Retinal pigment epithelial cell (primary cell): Measurements from ENCODE around the gene MRPL46.
"Not testable (repeated sequence)": the region's sequence is repeated elsewhere in the genome, so short reads cannot be mapped to it uniquely, and the experiment has no call there.

Source experiments
- DNase-seq: peaks from one replicate; pipeline ENCODE4 v3.0.0-alpha.2; 2010; ENCODE audit warnings: low read depth
- H3K4me3 ChIP-seq: 2 replicates; pipeline ENCODE4 v1.5.1; 2011; ENCODE audit warnings: mild to moderate bottlenecking, low read length, control low read depth, moderate library complexity
- CTCF ChIP-seq: conservative IDR thresholded peaks from 2 replicates; pipeline ENCODE4 v1.5.1; 2011; ENCODE audit warnings: low read depth, low read length, control low read depth, inconsistent platforms

Gene MRPL46

GRCh38 chr15:88470625-88471372 is 3.6 kb upstream of the MRPL46 start:
- DNase-seq, result no peak
- peak; percentile 9 for TF ChIP-seq CTCF
- no peak overlapping the region for H3K4me3 ChIP-seq

GRCh38 chr15:88469321-88469720 is 2.1 kb upstream of the MRPL46 start:
- no peak overlapping the region for H3K4me3 ChIP-seq
- no peak for DNase-seq
- no peak for TF ChIP-seq CTCF

- peak overlapping the region; percentile 96 for H3K4me3 ChIP-seq
- not testable (repeated sequence) for DNase-seq
These were observed 1.5 kb upstream of the MRPL46 start for GRCh38 chr15:88468721-88469120.

- peak overlapping the region; percentile 96 for H3K4me3 ChIP-seq
- peak; percentile 48 for TF ChIP-seq CTCF
- DNase-seq, result no peak
These were observed 844 bp upstream of the MRPL46 start for GRCh38 chr15:88467935-88468528.

- no peak overlapping the region for H3K4me3 ChIP-seq
- no peak for DNase-seq
- TF ChIP-seq CTCF, result no peak
These were observed 1.5 kb downstream of the MRPL46 start for GRCh38 chr15:88465633-88466224.

DNA sequence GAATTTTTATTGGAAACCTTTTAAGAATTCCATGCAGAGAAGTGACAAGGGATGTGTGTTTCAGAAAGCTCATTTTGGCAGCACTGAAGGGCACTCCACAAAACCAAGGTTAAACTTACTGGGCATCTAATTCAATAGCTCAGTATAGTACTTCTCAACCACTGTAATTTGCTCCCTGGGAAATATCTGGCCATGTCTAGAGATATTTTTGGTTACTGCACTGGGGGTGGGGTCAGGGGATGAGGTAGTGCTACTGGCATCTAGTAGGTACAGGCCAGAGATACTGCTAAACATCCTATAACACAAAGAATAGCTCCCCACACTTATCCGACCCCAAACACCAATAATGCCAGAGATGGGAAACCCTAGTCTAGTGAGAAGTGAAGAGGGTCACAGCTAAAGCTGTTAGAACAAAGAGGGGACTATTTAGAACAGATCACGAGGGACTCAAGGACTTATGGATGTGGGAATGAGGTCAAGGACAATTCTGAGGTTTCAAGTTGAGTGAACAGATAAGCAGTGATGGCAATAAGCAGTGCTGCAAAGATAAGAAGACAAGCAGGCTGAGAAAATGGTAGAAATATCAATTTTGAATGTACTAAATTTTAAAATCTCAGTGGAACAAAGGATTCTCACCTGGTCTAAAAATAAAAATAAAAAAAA is 3.2 kb downstream of the MRPL46 start:
- no peak for TF ChIP-seq CTCF
- no peak for DNase-seq
- H3K4me3 ChIP-seq, result no peak overlapping the region

- DNase-seq, result no peak
- TF ChIP-seq CTCF, result no peak
- H3K4me3 ChIP-seq, result no peak overlapping the region
These were observed 10.5 kb downstream of the MRPL46 start for GRCh38 chr15:88456733-88457132.
